ENCODE data around the gene RFWD3. TPM values are rescaled to one million over a fixed set of nuclear protein-coding genes. Genes with fewer than 3 reads are reported as not detected.
"Not testable (repeated sequence)": the region's sequence is repeated elsewhere in the genome, so short reads cannot be mapped to it uniquely, and the experiment has no call there.

RFWD3 gene
- total RNA-seq, 2 donors from 2014 or later, result 2.9 to 9.7 TPM

GRCh38 chr16:74661064-74661463 is 5.6 kb downstream of the RFWD3 start:
- no peak overlapping the region for H3K27ac ChIP-seq
- DNase-seq (ENCODE audit: low spot score), result no peak
- H3K36me3 ChIP-seq, result peaks cover 48% of the 10 kb centered on the region
- H3K27me3 ChIP-seq, result no peaks in the 10 kb centered on the region
- peaks cover 0 to 17% of the 10 kb centered on the region in 2 donors for H3K4me1 ChIP-seq
- no peaks in the 10 kb centered on the region for H3K9me3 ChIP-seq
- TF ChIP-seq CTCF (IDR thresholded peaks at IDR 0.05), result no peak
- no peak overlapping the region for H3K4me3 ChIP-seq

- Histone ChIP-seq H3K36me3 (peaks cover 48% of the 10 kb centered on the region), H3K27me3 (no peaks in the 10 kb centered on the region), H3K4me1 (peaks cover 0 to 10% of the 10 kb centered on the region in 2 donors), H3K27ac (no peak overlapping the region), H3K4me3 (no peak overlapping the region), H3K9me3 (no peaks in the 10 kb centered on the region)
- no peak for DNase-seq (ENCODE audit: low spot score)
- TF ChIP-seq CTCF (IDR thresholded peaks at IDR 0.05), result no peak
Measured at GRCh38 chr16:74660383-74660782, 6.3 kb downstream of the RFWD3 start.

- TF ChIP-seq CTCF (IDR thresholded peaks at IDR 0.05), result no peak
- peaks cover 43% of the 10 kb centered on the region for H3K36me3 ChIP-seq
- no peaks in the 10 kb centered on the region for H3K27me3 ChIP-seq
- H3K4me1 ChIP-seq, result peaks cover 0 to 8% of the 10 kb centered on the region in 2 donors
- H3K27ac ChIP-seq, result no peak overlapping the region
- no peak overlapping the region for H3K4me3 ChIP-seq
- no peaks in the 10 kb centered on the region for H3K9me3 ChIP-seq
- DNase-seq (ENCODE audit: low spot score), result no peak
Measured at GRCh38 chr16:74659041-74659440, 7.6 kb downstream of the RFWD3 start.

- Histone ChIP-seq H3K27me3 (no peaks in the 10 kb centered on the region), H3K36me3 (peaks cover 42% of the 10 kb centered on the region), H3K4me3 (no peak overlapping the region), H3K9me3 (no peaks in the 10 kb centered on the region), H3K4me1 (peaks cover 0 to 8% of the 10 kb centered on the region in 2 donors), H3K27ac (no peak overlapping the region)
- no peak for DNase-seq (ENCODE audit: low spot score)
- no peak for TF ChIP-seq CTCF (IDR thresholded peaks at IDR 0.05)
Measured at GRCh38 chr16:74657870-74658642, 8.6 kb downstream of the RFWD3 start.

- Histone ChIP-seq H3K27ac (no peak overlapping the region), H3K4me1 (peaks cover 0 to 8% of the 10 kb centered on the region in 2 donors), H3K9me3 (no peaks in the 10 kb centered on the region), H3K4me3 (no peak overlapping the region), H3K36me3 (peaks cover 40% of the 10 kb centered on the region), H3K27me3 (no peaks in the 10 kb centered on the region)
- TF ChIP-seq CTCF (IDR thresholded peaks at IDR 0.05), result no peak
- no peak for DNase-seq (ENCODE audit: low spot score)
Measured at GRCh38 chr16:74654536-74655050, 12.1 kb downstream of the RFWD3 start.

- not testable (repeated sequence) for H3K27me3 ChIP-seq; H3K4me1 ChIP-seq; H3K9me3 ChIP-seq; H3K27ac ChIP-seq; H3K4me3 ChIP-seq; DNase-seq (ENCODE audit: low spot score)
- peaks cover 45% of the 10 kb centered on the region for H3K36me3 ChIP-seq
Measured at GRCh38 chr16:74652883-74653282, 13.8 kb downstream of the RFWD3 start.

Measured in right atrium auricular region (tissue), 2 donors.